Eye (tissue), 1 donor: Measurements from ENCODE around the gene TENM3.

Source experiments
- DNase-seq: peaks from one replicate; pipeline ENCODE4 v3.0.0-alpha.2; 2015

TENM3 gene

GRCh38 chr4:182645511-182645910 lies 402.3 kb downstream of the TENM3 start:
- no peak for DNase-seq

DNA sequence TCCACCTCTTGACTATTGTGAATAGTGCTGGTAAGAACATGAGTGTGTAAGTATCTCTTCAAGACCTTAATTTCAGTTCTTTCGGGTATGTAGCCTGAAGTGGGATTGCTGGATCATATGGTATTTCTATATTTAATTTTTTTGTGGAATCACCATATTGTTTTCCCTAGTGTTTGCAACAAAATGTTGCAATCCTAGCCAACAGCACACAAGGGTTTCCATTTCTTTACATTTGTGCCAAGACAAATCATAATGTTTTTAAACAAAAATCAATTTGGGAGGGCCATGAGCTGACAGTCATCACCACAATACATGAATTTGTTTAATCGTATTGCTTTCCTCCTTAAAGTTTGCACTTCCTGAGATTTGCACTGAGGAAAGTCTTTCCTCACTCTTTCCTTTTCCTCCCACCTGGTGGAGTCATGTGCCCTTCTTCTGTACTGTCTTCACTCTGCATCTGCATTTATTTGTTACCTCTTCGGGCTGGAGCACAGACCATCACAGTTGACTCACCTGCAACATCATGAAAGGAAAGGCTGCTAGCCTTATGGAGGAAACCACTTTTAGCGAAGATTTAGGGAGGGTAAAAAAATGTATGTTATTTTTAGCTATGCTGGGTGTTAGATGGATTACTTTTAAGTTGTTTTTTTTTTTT lies 404.6 kb downstream of the TENM3 start:
- no peak for DNase-seq

DNA sequence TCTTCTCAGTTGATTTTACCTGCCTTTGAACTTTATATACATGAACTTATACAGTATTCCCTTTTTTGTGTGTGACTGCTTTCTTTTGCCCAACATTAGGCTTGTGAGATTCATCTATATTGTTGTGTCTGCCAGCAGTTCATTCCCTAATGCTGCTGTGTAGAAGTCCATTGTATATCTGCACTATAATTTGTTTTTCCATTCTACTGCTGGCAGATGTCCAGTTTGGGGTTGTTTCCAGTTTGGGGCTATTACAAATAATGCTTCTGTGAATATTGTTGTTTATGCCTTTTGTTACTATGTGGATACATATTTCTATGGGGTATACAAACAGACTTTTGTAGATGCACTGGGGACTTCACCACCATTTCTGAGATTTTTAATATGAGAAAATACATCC lies 405.6 kb downstream of the TENM3 start:
- DNase-seq = no peak

- DNase-seq = no peak
Measured at GRCh38 chr4:182649698-182650477, 406.7 kb downstream of the TENM3 start.

- no peak for DNase-seq
Measured at GRCh38 chr4:182653596-182653995, 410.4 kb downstream of the TENM3 start.

DNA sequence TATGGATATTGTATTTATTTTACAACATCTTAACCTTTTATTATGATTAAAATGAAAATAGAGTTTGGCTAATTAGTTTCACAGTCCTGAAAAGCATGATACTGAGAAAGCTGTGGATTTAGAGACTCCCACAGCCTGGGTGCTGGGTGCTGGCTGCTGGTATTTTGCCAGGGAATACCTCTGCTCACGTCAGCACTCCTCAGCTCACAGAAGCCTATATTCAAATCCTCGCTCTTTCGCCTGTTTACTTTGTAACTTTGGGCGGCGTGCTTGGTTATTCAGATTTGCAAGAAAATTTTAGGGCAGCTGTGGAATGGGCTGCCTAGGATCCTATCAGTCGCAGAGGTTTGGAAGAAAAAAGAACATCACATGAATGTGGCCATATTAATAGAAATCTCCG lies 412.1 kb downstream of the TENM3 start:
- no peak for DNase-seq

GRCh38 chr4:182662551-182662950 lies 419.3 kb downstream of the TENM3 start:
- DNase-seq = no peak

DNA sequence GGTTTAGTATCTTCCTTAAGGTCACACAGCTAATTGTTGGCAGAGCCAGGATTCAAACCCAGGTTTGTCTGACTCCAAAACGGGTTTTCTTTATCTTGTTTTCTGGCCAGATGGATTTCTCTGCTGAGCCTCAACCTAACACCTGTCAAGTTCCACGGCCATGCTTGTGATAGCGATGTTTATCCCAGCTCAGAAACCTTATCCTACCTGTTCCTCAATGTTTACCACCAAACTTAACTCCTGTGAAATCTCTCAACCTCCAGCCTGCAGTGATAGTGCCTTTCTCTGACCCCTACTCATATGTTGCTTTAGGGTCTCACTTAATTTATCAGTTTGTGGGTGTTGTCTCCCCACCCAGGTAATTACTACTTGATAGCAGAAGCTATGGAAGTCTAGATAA lies 428.0 kb downstream of the TENM3 start:
- DNase-seq = no peak

GRCh38 chr4:182671749-182672148 lies 428.5 kb downstream of the TENM3 start:
- DNase-seq = no peak

GRCh38 chr4:182678590-182678989 lies 435.4 kb downstream of the TENM3 start:
- no peak for DNase-seq

DNA sequence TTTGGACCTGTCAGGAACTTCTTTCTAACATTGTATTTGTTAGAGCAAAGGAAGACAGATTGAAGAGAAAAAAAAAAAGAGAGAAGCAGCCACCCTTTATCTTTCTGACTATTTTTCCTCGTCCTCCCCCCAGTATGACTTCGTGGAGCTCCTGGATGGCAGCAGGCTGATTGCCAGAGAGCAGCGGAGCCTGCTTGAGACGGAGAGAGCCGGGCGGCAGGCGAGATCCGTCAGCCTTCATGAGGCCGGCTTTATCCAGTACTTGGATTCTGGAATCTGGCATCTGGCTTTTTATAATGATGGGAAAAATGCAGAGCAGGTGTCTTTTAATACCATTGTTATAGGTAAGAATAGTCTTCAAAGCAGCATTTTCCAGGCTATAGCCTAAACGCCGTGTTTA lies 436.3 kb downstream of the TENM3 start:
- no peak for DNase-seq

- peak; percentile 27 for DNase-seq
Measured at GRCh38 chr4:182680234-182680653, 437.0 kb downstream of the TENM3 start.

DNA sequence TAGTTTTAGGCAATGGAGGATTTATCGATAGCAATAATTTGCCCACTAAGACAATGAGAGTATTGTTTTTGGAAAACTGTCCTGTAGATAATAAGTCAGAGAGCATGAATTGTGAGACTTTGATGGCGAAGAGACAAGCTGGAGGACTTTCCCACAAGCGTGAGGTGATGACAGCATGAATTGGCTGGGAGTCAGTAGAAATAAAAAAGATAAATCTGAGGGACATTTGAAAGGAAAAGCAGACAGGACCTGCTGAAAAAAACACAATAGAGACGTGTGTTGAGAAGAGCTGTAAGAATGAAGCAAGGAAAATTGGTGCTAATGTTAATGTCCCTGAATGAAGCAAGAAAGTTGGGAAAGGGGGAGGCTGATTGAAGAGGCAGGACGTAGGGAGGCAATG lies 440.5 kb downstream of the TENM3 start:
- no peak for DNase-seq

GRCh38 chr4:182684796-182685195 lies 441.6 kb downstream of the TENM3 start:
- DNase-seq = no peak

- DNase-seq = no peak
Measured at GRCh38 chr4:182688081-182688480, 444.9 kb downstream of the TENM3 start.

GRCh38 chr4:182694551-182694950 lies 451.3 kb downstream of the TENM3 start:
- DNase-seq = no peak

DNA sequence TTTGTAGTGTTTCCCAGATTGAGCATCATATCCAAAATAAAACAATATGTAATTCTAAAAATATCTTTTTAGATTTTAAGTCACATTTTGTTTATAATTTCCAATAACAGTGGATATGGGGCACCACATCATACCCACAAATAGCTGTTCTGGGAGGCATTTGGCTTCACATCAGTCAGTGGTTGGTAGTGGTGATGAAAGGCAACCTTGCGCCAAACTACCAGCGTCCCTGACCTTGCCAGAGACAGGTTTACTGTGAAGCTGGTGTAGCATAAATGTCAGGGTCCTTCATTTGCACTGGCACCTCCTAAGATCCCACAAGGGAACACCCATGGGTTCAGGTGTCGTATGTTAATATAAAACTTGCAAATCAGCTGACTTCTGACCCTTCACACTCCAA lies 451.8 kb downstream of the TENM3 start:
- DNase-seq = no peak

- no peak for DNase-seq
Measured at GRCh38 chr4:182695842-182696241, 452.6 kb downstream of the TENM3 start.

DNA sequence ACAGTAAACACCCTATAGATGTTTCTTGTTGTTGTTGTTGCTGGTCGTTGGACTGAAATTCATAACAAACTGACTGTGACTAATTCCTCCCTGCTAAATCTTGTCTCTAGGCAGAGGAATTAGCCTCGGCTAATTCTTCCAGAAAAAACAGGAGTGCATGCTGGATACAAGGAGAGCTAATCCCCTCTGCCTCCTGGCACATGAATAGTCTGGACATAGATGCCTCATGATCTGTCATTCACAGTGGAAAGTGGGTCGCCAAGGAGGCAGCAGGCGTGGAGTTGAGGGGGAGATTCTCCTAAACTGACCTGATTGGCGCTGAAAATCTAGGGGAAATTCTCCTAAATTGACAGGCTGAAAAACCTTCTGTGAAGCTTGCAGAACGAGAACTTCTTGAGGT lies 453.9 kb downstream of the TENM3 start:
- peak; percentile 44 for DNase-seq

GRCh38 chr4:182698212-182698611 lies 455.0 kb downstream of the TENM3 start:
- DNase-seq = no peak

DNA sequence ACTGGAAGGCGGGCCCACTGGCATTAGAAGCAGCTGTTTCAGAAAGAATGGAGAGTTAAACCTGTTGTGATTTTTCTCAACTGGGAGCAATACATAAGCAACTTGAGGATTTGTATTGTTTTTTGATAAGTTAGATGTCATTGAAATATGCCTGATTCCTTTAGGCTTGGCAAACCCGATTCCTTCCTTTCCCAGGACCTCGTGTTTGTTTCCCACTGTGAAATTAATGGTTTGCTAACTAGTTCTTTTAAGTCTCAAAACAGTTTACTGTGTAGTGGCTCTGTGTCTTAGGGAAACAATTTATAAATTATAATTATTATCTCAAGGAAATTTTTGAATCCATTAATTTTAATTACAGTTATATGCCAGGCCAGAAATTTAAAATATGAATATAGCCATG lies 456.0 kb downstream of the TENM3 start:
- no peak for DNase-seq

DNA sequence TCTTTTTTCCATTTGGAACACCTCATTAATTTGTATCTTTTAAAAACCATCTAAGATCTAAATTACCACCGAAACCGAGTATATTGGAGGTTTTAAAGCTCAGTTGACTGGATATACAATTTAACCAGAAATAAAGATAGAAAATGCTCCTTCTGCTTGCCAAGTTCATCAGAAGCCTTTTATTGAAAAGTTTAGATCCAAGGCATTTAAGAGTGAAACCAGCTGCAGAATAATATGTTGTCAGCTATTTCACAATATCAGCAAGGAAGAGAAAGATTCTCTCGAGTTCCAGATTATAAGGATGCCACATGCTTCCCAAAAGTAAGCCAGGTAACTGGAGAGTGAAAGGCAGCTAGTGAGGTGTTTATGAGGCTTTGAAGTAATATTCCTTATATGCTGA lies 456.6 kb downstream of the TENM3 start:
- no peak for DNase-seq

DNA sequence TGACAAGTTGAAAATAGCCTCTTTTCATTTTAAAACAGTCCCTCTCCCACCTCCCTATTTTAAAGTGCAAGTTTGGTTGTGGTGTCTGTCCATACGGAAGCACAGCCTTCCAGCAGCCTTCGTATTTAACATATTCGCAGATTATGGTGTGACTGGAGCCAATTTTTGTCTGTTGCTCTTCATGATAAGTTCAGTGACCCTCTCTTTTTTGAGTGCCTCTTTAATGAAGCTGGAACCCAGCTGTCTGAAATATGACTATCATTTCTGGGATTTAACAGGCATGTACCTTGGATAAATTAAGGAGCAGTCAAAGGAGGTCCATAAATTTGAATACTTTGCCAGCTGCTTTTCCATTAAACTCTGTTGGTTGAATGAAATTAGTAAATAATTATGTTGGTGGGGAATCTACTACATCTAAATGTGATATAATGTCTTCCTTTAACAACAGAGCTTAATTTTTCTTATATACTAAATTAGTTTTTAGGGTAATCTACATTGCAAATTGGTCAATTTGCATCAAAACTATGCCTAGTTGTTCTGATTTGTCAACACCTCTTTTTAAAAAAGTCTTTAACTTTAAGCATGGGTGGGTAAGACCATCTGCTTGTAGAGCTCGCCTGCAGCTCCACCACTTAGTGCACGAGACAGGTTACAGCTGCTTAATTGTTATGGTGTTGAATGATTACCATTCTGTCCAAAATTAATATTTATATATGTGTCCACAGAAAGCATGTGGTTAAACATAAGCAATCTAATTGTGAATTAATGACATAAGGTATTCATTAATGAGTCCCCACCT lies 457.4 kb downstream of the TENM3 start:
- no peak for DNase-seq

DNA sequence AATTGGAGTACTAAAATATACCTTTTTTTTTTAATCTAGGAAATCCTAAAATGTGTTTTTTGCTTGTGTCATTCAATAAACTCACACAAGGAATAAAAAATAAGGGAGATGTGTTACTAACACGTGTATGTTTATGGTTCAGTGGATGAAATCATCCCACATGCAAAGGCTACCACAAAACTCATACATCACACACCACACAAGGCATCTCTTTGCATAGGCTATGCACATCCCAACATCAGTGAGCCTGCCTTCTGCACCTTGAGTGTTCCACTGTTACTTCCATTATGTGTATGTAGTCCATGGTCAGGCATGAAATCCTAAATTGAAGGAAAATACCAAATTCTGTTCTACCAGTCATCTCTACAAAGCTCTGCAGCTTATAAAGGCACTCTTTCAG lies 460.9 kb downstream of the TENM3 start:
- DNase-seq = no peak
